OCI-LY7 (cell line): ENCODE measurements around the gene HMCN1. TPM values are rescaled to one million over a fixed set of nuclear protein-coding genes. Genes with fewer than 3 reads are reported as not detected.

Source experiments
- BruUV-seq: library from RNA; stranded (reverse); fragments of 400-500 nt; replicated peaks from 2 replicates; lab custom pipeline; 2021; lab: Mats Ljungman, UMichigan
- CTCF ChIA-PET: fragments of 300-600 bp; sonication (Branson Sonifier 250); formaldehyde crosslinking; loops from one replicate; lab custom pipeline; 2022; ENCODE audit warnings: antibody characterized with exemption; ENCODE audit not compliant: unreplicated experiment; lab: Charles Lee
- POLR2A ChIA-PET: fragments of 300-600 bp; sonication (Branson Sonifier 250); formaldehyde crosslinking; loops from one replicate; lab custom pipeline; 2022; ENCODE audit warnings: antibody characterized with exemption; lab: Charles Lee
- DNase-seq: peaks from one replicate; pipeline ENCODE4 v3.0.0-alpha.2; 2015; ENCODE audit warnings: low spot score
- H2AFZ ChIP-seq: fragments of 200-600 bp; sonication (generic), shearing (Covaris generic); 2 replicates; pipeline ENCODE4 v1.6.1; 2014; ENCODE audit warnings: mild to moderate bottlenecking, antibody characterized with exemption, low read length, moderate library complexity
- H3K27ac ChIP-seq: fragments of 200-600 bp; sonication (generic); 2 replicates; pipeline ENCODE4 v1.5.1; 2014; ENCODE audit warnings: mixed run types, low read depth, mild to moderate bottlenecking, moderate library complexity, low read length, inconsistent platforms; ENCODE audit not compliant: poor library complexity, severe bottlenecking
- H3K36me3 ChIP-seq: fragments of 200-600 bp; sonication (generic); 2 replicates; pipeline ENCODE4 v1.6.1; 2014; ENCODE audit warnings: mild to moderate bottlenecking, antibody characterized with exemption, low read length, moderate library complexity, mixed read lengths; ENCODE audit not compliant: insufficient read depth
- H3K4me1 ChIP-seq: fragments of 200-600 bp; sonication (generic); 2 replicates; pipeline ENCODE4 v1.5.1; 2014; ENCODE audit warnings: mild to moderate bottlenecking, low read length; ENCODE audit not compliant: insufficient read depth, poor library complexity, severe bottlenecking
- H3K4me2 ChIP-seq: fragments of 200-600 bp; sonication (generic); 2 replicates; pipeline ENCODE4 v1.6.1; 2014; ENCODE audit warnings: mild to moderate bottlenecking, low read length
- H3K4me3 ChIP-seq: fragments of 200-600 bp; sonication (generic); 2 replicates; pipeline ENCODE4 v1.5.1; 2014; ENCODE audit warnings: mild to moderate bottlenecking, low read depth, low read length; ENCODE audit not compliant: poor library complexity, severe bottlenecking
- H3K79me2 ChIP-seq: fragments of 200-600 bp; sonication (generic); 2 replicates; pipeline ENCODE4 v1.6.1; 2016; ENCODE audit warnings: low read depth, mild to moderate bottlenecking, low read length, moderate library complexity, mixed read lengths; ENCODE audit not compliant: insufficient read depth
- H3K9me2 ChIP-seq: fragments of 200-600 bp; sonication (generic); 2 replicates; pipeline ENCODE4 v1.6.1; 2016; ENCODE audit warnings: mild to moderate bottlenecking, low read length, mixed read lengths; ENCODE audit not compliant: insufficient read depth
- H3K9me3 ChIP-seq: fragments of 200-600 bp; sonication (generic); 2 replicates; pipeline ENCODE4 v1.6.1; 2014; ENCODE audit warnings: mild to moderate bottlenecking, mixed run types, low read length, mixed read lengths
- H4K20me1 ChIP-seq: fragments of 200-600 bp; sonication (generic); 2 replicates; pipeline ENCODE4 v1.6.1; 2014; ENCODE audit warnings: mild to moderate bottlenecking, antibody characterized with exemption, low read length, moderate library complexity, mixed read lengths; ENCODE audit not compliant: insufficient read depth
- CTCF ChIP-seq: fragments of 200-600 bp; sonication (generic); conservative IDR thresholded peaks from 2 replicates; pipeline ENCODE4 v1.5.1; 2014; ENCODE audit warnings: mild to moderate bottlenecking, antibody characterized with exemption, low read length, moderate library complexity, mixed read lengths
- EZH2phosphoT487 ChIP-seq: fragments of 200-600 bp; sonication (generic); IDR thresholded peaks from 2 replicates; pipeline ENCODE4 v1.6.1; 2018; ENCODE audit warnings: low read depth, borderline replicate concordance, mild to moderate bottlenecking, mixed run types, antibody characterized with exemption, low read length, moderate library complexity, mixed read lengths
- intact Hi-C: fragments of 100-400 bp; cut with micrococcal nuclease; formaldehyde crosslinking; loops from one replicate; pipeline ENCODE4 v1.10.0; 2022; ENCODE audit not compliant: unreplicated experiment
- total RNA-seq, 2 experiments: library from RNA; depleted of rRNA in 1 of 2; stranded (reverse); fragments of >200 nt in 1 of 2; shearing (Covaris generic) in 1 of 2; gene quantifications; 2 replicates each; pipeline ENCODE4 v1.2.3, GENCODE V29; 2014 to 2022

HMCN1 gene
- total RNA-seq, 2 experiments from 2014 or later, result 0.02 TPM; not detected in 1

GRCh38 chr1:185849014-185849413 lies 114.8 kb downstream of the HMCN1 start:
- no peak for DNase-seq
- Histone ChIP-seq H4K20me1 (no peaks in the 10 kb centered on the region), H3K9me3 (no peaks in the 10 kb centered on the region), H3K9me2 (no peaks in the 10 kb centered on the region), H2AFZ (no peak overlapping the region), H3K36me3 (no peaks in the 10 kb centered on the region), H3K4me2 (no peak overlapping the region), H3K4me3 (no peak overlapping the region), H3K4me1 (no peaks in the 10 kb centered on the region), H3K79me2 (no peaks in the 10 kb centered on the region), H3K27ac (no peak overlapping the region)
- ChIA-PET POLR2A (no interaction called here), CTCF (no interaction called here)
- TF ChIP-seq CTCF (no peak), EZH2phosphoT487 (no peak)
- no TSS peak for BruUV-seq
- intact Hi-C loops, result no loop called here

GRCh38 chr1:185850366-185850765 lies 116.2 kb downstream of the HMCN1 start:
- Histone ChIP-seq H3K4me2 (no peak overlapping the region), H3K4me3 (no peak overlapping the region), H3K79me2 (no peaks in the 10 kb centered on the region), H3K4me1 (no peaks in the 10 kb centered on the region), H2AFZ (no peak overlapping the region), H4K20me1 (no peaks in the 10 kb centered on the region), H3K27ac (no peak overlapping the region), H3K36me3 (no peaks in the 10 kb centered on the region), H3K9me2 (no peaks in the 10 kb centered on the region), H3K9me3 (no peaks in the 10 kb centered on the region)
- no peak for DNase-seq
- ChIA-PET POLR2A (interaction anchor here (0.8 kb wide), 1 partner anchor 48 kb away, joined by 3 read pairs; no protein-coding TSS in a partner anchor), CTCF (no interaction called here)
- intact Hi-C loops, result no loop called here
- no peak for TF ChIP-seq CTCF
- TF ChIP-seq EZH2phosphoT487, result no peak
- no TSS peak for BruUV-seq

- intact Hi-C loops, result no loop called here
- ChIA-PET POLR2A (interaction anchor here (0.7 to 1.1 kb wide), 2 partner anchors 9 to 568 kb away, joined by 3 read pairs; no protein-coding TSS in a partner anchor), CTCF (no interaction called here)
- TF ChIP-seq CTCF, result no peak
- TF ChIP-seq EZH2phosphoT487, result no peak
- no peak overlapping the region for H3K4me2 ChIP-seq
- no peak for DNase-seq
- H3K9me3 ChIP-seq, result no peaks in the 10 kb centered on the region
- H2AFZ ChIP-seq, result no peak overlapping the region
- H3K9me2 ChIP-seq, result no peaks in the 10 kb centered on the region
- H4K20me1 ChIP-seq, result no peaks in the 10 kb centered on the region
- no peak overlapping the region for H3K4me3 ChIP-seq
- no peaks in the 10 kb centered on the region for H3K79me2 ChIP-seq
- BruUV-seq, result no TSS peak
- H3K36me3 ChIP-seq, result no peaks in the 10 kb centered on the region
- no peak overlapping the region for H3K27ac ChIP-seq
- no peaks in the 10 kb centered on the region for H3K4me1 ChIP-seq
Observed at GRCh38 chr1:185853739-185854138, 119.5 kb downstream of the HMCN1 start.
